Mucosa of stomach (tissue), 1 donor: ENCODE data around the gene PTPN6.
A peak's percentile ranks its signal among the peaks of the same experiment; 100 is the strongest.

Experiments
- H3K27me3 ChIP-seq: one replicate; pipeline ENCODE4 v1.7.0; 2013; ENCODE audit warnings: mild to moderate bottlenecking, low read length; ENCODE audit not compliant: control insufficient read depth, insufficient read depth
- H3K36me3 ChIP-seq: one replicate; pipeline ENCODE4 v1.7.0; 2013; ENCODE audit warnings: low read length; ENCODE audit not compliant: control insufficient read depth, insufficient read depth
- H3K4me1 ChIP-seq: one replicate; pipeline ENCODE4 v1.7.0; 2013; ENCODE audit warnings: mild to moderate bottlenecking, low read length; ENCODE audit not compliant: control insufficient read depth, insufficient read depth
- H3K4me3 ChIP-seq: one replicate; pipeline ENCODE4 v1.7.0; 2013; ENCODE audit warnings: low read length
- H3K9ac ChIP-seq: one replicate; pipeline ENCODE4 v1.7.0; 2013; ENCODE audit warnings: mild to moderate bottlenecking, low read length, moderate library complexity
- H3K9me3 ChIP-seq: one replicate; pipeline ENCODE4 v1.7.0; 2013; ENCODE audit warnings: mild to moderate bottlenecking, low read length, moderate library complexity; ENCODE audit not compliant: control insufficient read depth
- donor health status: Pancreatic carcinoma.

The PTPN6 gene

DNA sequence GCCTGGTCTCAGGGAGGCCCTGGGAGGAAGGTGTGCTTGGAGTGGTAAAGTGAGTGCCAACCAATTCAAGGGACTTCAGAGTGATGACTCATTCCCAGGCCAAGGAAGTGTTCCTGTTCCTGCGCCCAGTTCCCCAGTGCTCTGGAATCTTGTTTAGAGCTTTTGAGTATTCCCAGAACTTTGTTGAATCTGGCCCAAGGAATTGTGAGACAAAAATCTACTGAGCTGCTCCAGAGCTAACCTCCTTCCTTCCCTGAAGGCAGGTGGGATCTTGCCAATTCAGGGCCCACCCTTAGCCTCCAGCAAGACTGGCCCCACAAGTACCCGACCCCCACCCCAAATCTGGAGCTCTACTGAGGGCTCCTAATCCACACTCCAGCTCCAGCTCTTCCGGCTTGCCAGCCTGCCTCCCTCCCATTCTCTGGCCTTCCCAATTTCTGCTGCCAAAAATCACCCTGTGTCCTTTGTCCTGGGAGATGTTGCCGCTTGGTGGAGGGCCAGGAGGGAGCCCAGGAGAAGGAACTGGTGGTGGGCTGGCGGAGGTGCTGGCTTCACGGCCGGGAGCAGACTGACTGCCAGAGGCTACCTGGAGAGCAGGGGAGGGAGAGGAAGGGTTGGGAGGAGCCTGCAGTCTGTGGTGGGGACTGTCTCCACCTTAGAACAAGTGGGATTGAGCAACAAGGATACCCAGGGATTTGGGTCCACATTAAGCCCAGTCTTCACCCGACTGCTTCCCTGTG, 25.4 kb upstream of the PTPN6 start:
- H3K36me3 ChIP-seq = no peaks in the 10 kb centered on the region
- H3K4me3 ChIP-seq = peak overlapping the region; percentile 41
- H3K9ac ChIP-seq = peak overlapping the region; percentile 90
- no peaks in the 10 kb centered on the region for H3K9me3 ChIP-seq
- peaks cover 50% of the 10 kb centered on the region for H3K4me1 ChIP-seq
- no peaks in the 10 kb centered on the region for H3K27me3 ChIP-seq

GRCh38 chr12:6927379-6928021, 23.7 kb upstream of the PTPN6 start, which contains the start of gene ATN1:
TSS of gene ATN1 (plus strand) at chr12:6927959. CDS start at chr12:6934002, 6,043 bp downstream.
- H3K9ac ChIP-seq = peak within 1 kb of the TSS; percentile 90
- H3K4me3 ChIP-seq = peak within 1 kb of the TSS; percentile 74
- peaks cover 53% of the 10 kb centered on the region for H3K4me1 ChIP-seq
- no peaks in the 10 kb centered on the region for H3K36me3 ChIP-seq
- no peaks in the 10 kb centered on the region for H3K9me3 ChIP-seq
- no peaks in the 10 kb centered on the region for H3K27me3 ChIP-seq

DNA sequence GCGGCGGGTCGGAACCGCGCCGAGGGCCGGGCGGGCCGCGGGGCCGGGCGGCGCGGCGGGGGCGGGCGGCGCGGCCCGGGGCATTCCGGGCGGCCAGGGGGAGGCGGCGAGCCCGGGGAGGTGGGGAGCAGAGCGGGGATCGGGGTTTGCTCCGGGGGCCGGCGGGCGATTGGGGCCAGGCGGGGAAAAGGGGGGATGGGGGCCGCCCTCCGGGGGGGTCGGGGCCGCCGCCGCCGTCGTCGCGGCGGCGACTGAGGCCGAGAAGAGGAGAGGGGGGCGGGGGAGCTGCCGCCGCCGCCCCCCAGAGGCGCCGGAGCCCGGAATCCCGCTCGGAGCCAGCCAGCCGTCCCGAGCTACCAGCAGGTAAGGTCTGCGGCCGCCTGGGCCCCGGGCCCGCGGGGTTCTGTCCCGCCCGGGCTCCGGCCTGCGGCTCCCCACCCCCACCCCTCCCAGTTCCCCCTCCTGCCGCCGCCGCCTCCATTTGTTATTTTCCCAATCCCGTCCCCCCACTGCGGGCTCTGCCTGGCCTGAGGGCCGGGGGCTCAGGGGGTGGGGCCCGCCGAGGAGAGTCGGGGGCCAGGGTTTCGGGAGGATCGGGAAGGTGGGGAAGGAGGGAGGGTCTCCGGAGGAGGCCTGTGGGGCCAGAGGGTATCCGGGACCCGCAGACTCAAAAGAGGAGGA, 23.0 kb upstream of the PTPN6 start:
- peak overlapping the region; percentile 85 for H3K9ac ChIP-seq
- no peaks in the 10 kb centered on the region for H3K36me3 ChIP-seq
- no peaks in the 10 kb centered on the region for H3K27me3 ChIP-seq
- peak overlapping the region; percentile 74 for H3K4me3 ChIP-seq
- H3K9me3 ChIP-seq = no peaks in the 10 kb centered on the region
- H3K4me1 ChIP-seq = peaks cover 53% of the 10 kb centered on the region

DNA sequence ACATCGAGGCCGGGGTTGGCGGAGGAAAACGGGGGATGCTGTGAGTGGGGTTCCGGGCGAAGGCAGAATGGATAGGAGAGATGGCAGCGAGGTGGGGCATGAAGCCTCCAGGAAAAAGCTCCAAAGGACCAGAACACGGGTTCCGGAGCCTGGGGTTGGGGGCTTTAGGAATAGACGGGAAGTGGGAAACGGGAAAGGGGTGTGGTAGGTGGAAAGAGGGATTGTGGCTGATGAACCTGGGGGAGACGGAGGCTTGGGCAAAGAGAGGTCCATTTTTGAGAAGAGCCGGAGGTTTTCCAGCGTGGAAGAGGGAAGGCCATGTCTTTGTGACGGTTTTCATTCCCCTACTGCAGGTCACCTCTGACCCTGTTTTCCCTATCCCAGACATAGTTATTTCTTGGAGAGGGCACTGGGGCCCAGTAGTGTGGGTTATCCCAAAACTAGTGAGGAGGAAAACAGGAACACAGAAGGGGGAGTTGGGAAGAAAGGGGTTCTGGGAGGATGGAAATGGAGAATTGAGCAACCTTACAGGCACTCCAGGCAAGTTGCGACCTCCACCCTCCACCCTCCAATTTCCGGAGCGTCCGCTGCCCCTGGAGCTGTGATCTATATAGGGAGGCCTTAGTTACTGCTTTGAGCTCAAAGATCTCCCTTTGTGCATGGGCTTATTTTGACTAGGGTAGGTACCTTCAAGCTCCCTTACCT, 22.3 kb upstream of the PTPN6 start:
- H3K36me3 ChIP-seq = no peaks in the 10 kb centered on the region
- no peaks in the 10 kb centered on the region for H3K9me3 ChIP-seq
- peak overlapping the region; percentile 74 for H3K4me3 ChIP-seq
- peak overlapping the region; percentile 85 for H3K9ac ChIP-seq
- H3K4me1 ChIP-seq = peaks cover 60% of the 10 kb centered on the region
- H3K27me3 ChIP-seq = no peaks in the 10 kb centered on the region

- Histone ChIP-seq H3K4me3 (peak overlapping the region; percentile 74), H3K4me1 (peaks cover 57% of the 10 kb centered on the region)
These were observed 21.4 kb upstream of the PTPN6 start for GRCh38 chr12:6929466-6930452.

DNA sequence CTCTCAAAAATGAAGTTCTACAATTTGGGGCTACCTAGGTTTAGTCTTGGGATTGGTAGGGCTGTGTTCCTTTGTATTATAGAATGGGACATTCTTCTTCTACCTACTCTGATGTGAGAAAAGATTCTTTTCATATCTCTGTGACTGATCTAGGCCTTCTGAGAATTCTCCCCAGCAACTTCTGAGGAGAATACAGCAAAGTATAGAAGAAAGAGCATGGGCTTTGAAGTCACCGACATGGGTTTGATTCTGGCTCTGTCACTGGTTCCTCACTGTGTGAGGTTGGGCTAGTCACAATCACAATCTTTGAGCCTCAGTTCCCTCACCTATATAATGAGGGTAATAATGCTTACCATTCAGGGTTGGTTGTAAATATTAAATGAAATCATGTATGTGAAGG, 18.4 kb upstream of the PTPN6 start:
- Histone ChIP-seq H3K4me3 (no peak overlapping the region), H3K9me3 (no peaks in the 10 kb centered on the region), H3K4me1 (peaks cover 45% of the 10 kb centered on the region), H3K27me3 (no peaks in the 10 kb centered on the region), H3K36me3 (no peaks in the 10 kb centered on the region), H3K9ac (no peak overlapping the region)

More at GRCh38 chr12:6929466-6930452, 21.4 kb upstream of the PTPN6 start:
- no peaks in the 10 kb centered on the region for H3K27me3 ChIP-seq
- no peaks in the 10 kb centered on the region for H3K36me3 ChIP-seq
- H3K9me3 ChIP-seq = no peaks in the 10 kb centered on the region
- H3K9ac ChIP-seq = peak overlapping the region; percentile 85

DNA sequence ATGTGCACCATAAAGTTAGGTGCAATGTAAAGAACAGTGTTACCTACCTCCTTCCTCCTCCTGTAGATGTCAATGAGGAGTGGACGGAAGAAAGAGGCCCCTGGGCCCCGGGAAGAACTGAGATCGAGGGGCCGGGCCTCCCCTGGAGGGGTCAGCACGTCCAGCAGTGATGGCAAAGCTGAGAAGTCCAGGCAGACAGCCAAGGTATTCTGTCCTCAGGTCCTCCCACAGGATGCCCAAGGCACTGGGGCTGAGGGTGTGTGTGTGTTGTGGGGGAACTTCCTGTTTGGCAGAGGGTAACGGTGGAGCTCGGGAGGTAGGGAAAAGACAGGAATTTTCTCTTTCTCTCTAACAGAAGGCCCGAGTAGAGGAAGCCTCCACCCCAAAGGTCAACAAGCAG, 17.0 kb upstream of the PTPN6 start:
- Histone ChIP-seq H3K9me3 (no peaks in the 10 kb centered on the region), H3K9ac (peak overlapping the region; percentile 48), H3K27me3 (no peaks in the 10 kb centered on the region), H3K4me3 (no peak overlapping the region), H3K4me1 (peaks cover 49% of the 10 kb centered on the region), H3K36me3 (no peaks in the 10 kb centered on the region)

- Histone ChIP-seq H3K9me3 (no peaks in the 10 kb centered on the region), H3K4me3 (no peak overlapping the region), H3K9ac (no peak overlapping the region), H3K27me3 (no peaks in the 10 kb centered on the region), H3K4me1 (peaks cover 37% of the 10 kb centered on the region), H3K36me3 (no peaks in the 10 kb centered on the region)
These were observed 15.6 kb upstream of the PTPN6 start for GRCh38 chr12:6935371-6936193.

DNA sequence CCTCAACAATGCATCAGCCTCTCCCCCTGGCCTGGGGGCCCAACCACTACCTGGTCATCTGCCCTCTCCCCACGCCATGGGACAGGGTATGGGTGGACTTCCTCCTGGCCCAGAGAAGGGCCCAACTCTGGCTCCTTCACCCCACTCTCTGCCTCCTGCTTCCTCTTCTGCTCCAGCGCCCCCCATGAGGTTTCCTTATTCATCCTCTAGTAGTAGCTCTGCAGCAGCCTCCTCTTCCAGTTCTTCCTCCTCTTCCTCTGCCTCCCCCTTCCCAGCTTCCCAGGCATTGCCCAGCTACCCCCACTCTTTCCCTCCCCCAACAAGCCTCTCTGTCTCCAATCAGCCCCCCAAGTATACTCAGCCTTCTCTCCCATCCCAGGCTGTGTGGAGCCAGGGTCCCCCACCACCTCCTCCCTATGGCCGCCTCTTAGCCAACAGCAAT, 14.9 kb upstream of the PTPN6 start:
- Histone ChIP-seq H3K9me3 (no peaks in the 10 kb centered on the region), H3K27me3 (no peaks in the 10 kb centered on the region), H3K4me1 (peaks cover 33% of the 10 kb centered on the region), H3K36me3 (no peaks in the 10 kb centered on the region), H3K9ac (no peak overlapping the region), H3K4me3 (no peak overlapping the region)

- H3K9me3 ChIP-seq = no peaks in the 10 kb centered on the region
- H3K4me1 ChIP-seq = peaks cover 33% of the 10 kb centered on the region
- peak overlapping the region; percentile 89 for H3K9ac ChIP-seq
- peaks cover 4% of the 10 kb centered on the region for H3K36me3 ChIP-seq
- H3K4me3 ChIP-seq = peak overlapping the region; percentile 60
- H3K27me3 ChIP-seq = no peaks in the 10 kb centered on the region
These were observed 14.3 kb upstream of the PTPN6 start for GRCh38 chr12:6936636-6937480.
